LHCN-M2 (cell line): ENCODE measurements around the gene LDLRAD2. TPM values are rescaled to one million over a fixed set of nuclear protein-coding genes. Genes with fewer than 3 reads are reported as not detected.
A peak's percentile ranks its signal among the peaks of the same experiment; 100 is the strongest.

Experiments
- DNase-seq: peaks from one replicate; pipeline ENCODE4 v3.0.0-alpha.2; 2012; ENCODE audit warnings: low read depth
- total RNA-seq: library from RNA; depleted of rRNA; stranded (reverse); fragments of >200 nt; gene quantifications from 2 replicates; pipeline ENCODE4 v1.2.3, GENCODE V29; 2014; rRNA removed

Gene LDLRAD2
- total RNA-seq, 1 experiment from 2014 or later, result not detected

DNA sequence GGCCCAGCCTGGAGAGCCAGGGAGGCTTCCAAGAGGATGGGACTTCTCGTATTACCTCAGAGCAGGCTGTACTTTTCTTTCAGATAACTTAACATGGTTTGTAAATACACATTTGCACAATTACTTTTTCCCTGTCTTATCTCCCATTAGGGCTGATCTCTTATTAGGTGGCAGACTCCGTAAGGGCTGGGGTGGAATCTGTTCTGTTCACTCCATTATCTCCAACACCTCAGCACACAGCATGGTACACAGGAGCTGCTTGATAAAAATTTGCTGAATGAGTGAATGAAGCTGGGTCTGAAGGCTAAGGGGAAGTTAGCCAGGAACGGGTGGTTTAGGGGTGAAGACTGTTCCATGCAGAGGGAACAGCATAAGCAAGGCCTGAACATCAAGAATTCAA, 48.9 kb downstream of the LDLRAD2 start:
- DNase-seq, result no peak

DNA sequence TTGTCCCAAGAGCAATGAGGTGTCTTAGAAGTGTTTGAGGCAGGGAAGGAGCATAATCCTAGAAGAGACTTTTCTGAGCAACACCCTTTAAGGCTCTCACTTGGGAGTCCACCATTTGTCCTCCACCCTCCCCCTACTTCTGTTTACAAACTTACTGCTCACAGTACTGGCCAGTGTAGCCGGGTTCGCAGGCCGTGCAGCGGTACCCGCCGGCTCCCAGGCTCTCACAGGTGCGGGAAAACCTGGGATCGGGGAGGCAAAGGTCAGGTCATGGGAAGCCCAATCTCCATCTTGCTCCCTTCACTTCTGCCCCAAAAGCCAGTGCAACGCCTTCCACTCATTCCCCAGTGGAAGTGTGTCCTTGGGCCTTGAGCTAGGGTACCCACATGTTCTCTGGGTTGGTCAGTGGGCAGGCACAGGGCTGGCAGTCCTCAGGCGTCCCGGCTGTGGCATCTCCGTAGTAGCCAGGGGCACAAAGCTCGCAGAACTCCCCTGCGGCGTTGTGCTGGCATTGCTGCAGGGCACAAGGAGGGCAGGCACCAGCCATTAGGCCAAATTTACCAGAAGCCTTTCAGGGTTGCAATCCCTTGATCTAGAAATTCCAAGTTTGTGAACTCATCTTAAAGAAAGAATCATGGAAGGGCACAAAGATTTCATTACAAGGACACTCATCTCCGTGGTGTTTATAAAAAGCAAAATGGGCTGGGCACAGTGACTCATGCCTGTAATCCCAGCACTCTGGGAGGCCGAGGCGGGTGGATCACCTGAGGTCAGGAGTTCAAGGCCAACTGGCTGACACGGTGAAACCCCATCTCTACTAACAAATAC, 49.8 kb downstream of the LDLRAD2 start:
- peak; percentile 84 for DNase-seq

DNA sequence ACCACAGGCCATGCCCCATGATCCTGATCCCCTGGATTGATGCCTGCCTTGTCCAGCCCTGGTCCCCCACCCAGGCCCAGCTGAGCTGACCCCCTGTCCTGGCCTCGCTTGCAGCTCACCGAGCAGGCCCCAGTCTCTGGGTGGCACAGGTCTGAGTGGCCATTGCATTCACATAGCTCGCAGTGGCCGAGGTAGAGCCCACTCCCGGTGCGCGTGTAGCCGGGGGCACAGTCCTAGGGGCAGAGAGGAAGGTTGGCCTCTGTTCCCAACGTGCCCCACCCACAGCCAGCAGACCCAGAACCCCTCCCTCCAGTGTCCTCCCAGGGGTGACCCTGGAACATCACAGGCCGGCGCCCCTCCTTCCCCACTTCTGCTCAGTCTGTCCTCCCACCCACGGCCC, 51.9 kb downstream of the LDLRAD2 start:
- no peak for DNase-seq

DNA sequence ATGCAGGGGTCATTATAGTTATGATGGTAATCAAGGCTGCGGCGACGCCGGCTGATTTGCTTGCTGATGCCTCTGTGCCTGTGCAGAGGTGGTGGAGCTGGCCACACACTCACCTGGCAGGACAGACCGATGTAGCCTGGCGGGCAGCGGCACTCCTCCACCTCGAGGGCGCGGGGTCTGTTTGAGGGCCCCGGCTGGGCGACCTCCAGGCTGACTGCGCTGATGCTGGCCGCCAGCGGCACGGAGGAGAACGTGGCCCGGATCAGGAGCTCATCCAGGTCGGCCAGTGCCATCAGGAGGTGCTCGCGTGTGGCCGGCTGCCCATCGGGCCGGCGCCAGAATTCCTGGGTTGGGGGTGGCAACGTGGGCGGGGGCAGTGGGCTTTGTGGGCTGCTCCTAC, 52.7 kb downstream of the LDLRAD2 start:
- no peak for DNase-seq

DNA sequence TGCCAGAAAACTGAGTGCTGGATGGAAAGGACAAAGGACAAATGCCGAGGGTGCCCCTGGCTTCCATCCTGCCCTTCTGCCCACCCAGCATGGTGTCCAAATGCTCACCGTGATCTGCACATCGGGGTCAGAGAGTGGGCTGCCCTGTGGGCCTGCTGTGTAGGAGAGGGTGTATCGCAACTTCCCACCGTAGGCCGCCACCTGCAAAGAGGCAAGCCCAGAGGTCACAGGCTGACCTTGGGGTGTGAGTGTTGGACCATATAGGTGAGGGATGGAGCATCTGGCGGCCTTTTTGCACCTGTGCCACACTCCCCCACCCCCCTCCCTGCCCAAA, 53.5 kb downstream of the LDLRAD2 start:
- no peak for DNase-seq

DNA sequence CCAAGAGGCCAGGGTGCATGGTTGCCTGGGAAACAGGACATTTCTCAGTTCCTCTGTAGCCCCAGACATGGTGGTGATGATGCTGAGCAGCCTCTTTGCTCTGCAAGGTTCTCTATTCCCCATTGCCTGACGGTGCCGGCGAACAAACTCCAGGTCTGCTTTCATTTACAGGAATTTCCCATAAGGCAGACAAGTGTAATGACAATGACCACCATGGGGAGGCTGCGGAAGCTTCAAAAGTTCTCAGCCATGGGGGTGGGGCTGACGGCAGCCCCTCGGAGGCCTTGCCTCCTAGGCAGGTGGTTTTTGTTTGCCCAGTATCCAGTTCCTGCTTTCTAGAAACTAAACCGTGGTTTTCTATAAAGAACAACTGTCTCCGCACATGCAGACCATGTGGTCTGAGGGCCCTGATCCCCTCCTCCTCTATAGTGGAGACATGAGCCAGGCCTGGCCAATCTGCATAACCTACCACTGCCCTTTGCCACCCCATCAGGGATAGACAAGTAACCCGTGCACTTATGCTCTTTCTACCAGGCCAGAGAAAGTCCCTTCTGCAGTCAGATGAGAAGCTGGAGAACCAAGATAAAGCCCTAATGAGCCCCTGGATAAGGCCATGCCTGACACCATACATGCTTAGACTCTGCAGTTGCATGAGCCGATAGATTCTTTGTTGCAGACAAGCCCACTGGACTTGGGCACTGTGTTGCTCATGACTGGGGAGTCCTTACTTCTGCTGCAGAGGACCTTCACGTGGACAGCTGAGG, 54.1 kb downstream of the LDLRAD2 start:
- DNase-seq, result peak; percentile 20

DNA sequence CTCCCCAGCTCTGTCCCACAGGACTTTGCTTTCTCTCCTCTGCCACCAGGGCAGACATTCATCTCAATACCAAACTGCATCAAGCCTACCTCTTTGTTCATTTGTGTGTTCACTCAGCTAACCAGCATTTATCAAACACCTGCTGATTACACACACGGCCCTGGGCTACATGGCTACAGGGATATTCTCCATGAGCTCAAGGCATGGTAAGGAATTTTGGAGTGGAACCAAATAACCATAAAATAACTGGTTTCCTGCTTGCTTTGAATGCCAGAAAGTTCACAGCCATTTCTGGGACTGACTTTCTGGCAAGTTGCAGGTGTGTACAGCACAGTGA, 54.6 kb downstream of the LDLRAD2 start:
- DNase-seq, result no peak

DNA sequence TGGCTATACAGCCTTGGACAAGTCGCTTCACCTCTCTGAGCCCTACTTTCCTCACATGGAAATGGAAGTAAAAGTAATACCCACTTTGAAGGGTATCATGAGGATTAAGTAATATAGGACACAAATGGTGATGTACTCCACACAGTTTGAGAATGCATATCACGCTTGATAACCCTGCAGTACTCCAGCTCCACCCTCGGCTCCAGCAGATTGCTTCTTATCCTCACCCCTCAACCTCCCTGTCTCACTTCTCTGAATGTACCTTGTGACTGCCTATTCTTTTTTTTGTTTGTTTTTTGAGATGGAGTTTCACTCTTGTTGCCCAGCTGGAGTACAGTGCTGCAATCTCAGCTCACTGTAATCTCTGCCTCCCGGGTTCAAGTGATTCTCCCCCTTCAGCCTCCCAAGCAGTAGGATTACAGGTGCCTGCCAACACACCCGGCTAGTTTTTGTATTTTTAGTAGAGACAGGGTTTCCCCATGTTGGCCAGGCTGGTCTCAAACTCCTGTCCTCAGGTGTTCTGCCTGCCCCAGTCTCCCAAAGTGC, 55.5 kb downstream of the LDLRAD2 start:
- no peak for DNase-seq

DNA sequence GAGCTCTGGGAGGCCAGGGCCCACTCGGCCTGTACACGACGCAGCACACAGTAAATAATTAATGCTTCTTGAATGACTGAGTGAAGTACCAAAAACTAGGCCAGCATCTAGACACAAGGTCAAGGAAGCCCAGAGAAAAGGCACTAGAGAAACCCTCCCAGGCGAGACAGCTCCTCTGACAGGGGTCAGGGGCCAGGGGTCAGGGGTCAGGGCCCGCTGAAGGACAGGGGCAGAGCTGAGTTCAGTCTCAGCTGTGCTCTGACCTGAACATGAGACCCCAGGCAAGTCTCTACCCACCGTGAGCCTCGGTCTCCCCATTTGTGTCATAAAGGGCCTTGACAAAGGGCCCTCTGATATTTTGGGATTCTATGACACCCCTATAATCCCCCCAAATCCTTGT, 56.4 kb downstream of the LDLRAD2 start:
- no peak for DNase-seq

DNA sequence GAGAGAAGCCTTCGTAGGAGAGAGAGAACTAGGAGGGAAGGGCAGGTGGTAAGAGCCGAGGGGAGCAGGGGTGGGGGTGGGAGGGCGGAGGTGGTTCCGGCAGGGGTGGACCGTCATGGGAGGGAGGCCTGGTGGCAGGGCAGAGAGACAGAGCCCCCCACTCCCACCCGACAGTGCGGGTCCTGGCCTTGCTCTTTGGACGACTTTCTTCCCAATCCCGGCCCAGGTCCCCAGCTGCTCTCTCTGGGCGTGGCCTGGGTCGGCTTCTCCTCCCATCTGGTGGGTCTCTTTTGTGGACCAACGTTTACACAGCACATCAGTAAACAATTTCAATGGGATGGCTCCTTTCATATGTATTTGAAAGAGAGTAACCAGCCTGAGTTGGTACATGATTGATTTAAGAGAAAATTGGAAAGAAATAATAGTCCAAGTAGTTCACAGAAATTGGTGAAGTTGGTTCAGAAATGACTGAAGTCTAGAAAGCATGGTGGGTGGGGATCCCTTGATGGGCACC, 56.9 kb downstream of the LDLRAD2 start:
- no peak for DNase-seq

DNA sequence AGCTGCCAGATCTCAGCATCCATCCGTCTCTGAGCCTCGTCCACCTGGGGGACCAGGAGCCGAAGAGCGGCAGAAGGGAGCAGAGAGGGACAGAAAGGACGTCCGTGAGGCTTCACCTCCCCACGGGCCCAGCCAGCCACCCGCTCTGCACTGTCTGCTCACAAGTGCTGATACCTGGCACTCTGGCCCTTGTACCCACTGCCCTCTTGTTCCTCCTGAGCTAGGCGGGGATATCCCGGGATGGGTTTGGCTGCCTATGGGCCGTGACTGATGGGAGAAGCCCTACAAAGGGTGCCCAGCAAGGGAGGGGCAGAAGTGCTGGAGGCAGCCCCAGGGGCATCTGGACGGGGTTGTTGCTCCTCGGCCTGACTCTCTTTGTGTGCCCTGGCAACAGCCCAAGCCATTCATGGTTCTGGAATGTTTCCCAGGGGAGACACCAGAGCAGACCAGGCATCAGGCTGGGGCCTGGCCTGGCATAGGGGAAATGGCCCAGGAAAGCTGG, 57.6 kb downstream of the LDLRAD2 start:
- DNase-seq, result peak; percentile 94

DNA sequence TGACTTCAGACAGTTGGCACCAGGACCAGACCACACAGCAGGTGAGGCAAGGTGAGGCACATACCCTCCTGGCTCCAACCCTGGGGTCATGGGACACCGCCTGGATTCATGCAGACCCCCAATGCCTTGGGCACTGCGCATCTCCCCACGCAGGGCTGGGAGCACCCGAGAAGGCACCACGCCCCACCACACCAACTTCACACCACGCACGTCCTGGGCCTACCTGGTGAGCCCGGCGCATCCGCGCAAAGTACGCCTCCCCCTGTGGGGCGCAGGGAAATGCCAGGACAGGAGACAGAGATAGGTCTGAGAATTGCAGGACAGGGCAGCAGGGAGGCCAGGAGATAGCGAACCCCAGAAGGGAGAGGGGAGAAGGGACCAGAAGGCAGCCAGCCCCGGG, 58.5 kb downstream of the LDLRAD2 start:
- DNase-seq, result no peak

DNA sequence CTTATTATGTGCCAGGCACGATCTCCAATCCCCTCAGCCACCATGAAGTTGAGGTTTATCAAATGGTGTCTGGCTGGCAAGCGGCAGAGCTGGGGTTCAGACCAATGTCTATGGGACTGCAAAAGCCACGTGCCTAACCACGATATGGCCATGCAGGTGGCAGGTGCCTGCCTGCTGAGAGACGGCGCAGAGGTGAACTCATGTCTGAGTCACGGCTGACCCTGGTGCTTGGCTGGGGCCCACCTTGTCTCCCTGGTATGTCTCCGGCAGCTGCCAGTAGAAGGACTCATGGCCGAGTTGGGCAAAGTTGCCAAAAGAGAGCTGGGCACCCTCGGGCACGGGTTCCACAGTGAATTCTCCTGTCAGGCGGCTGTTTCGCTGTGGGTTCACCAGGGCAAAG, 59.9 kb downstream of the LDLRAD2 start:
- DNase-seq, result peak; percentile 26

DNA sequence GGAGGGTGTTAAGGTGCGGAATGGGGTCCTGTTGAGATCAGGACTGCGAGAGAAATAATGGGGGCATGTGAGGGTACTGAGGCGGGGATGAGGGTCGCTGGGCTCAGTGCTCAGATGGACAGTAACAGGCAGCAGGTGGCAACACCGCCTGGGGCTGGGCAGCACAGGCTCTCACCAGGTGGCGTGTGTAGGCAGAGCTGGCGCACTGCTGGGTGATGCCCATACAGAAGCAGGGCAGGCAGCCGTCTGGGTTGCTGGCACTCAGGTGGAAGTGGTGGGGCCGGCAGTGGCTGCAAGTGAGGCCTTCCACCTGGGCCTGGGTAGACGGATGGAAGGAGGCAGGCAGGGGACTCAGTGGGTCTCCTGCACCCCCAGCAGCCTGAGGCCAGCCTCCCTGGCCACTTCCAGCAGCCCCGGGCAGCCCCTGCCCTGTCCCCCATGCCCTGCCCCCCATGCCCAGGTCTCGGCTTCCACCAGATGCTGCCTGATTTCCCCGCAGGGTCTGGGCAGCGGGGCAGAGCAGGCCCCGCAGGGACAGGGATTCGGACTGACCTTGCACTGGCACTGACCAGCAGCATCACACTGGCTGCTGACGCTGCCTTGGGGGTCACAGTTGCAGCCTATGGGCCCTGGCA, 60.5 kb downstream of the LDLRAD2 start:
- DNase-seq, result no peak

DNA sequence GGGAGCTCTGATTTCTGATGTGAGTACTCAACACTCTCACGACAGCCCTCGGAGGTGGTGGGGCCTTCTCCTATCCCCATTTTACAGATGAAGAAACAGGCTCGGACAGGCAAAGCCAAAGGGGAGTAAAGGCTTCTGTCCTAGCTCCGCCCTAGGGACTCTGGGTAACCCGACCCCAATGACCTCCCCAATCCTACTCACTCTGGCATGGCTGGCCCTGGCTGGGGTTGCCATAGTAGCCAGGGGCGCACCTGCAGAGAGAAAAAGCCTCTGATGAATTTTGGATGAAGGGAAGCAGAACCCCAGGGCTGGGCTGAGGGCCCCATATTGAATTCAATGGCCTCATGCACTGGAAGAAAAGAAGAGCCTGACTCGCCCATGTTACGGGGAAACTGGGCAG, 61.1 kb downstream of the LDLRAD2 start:
- DNase-seq, result no peak

DNA sequence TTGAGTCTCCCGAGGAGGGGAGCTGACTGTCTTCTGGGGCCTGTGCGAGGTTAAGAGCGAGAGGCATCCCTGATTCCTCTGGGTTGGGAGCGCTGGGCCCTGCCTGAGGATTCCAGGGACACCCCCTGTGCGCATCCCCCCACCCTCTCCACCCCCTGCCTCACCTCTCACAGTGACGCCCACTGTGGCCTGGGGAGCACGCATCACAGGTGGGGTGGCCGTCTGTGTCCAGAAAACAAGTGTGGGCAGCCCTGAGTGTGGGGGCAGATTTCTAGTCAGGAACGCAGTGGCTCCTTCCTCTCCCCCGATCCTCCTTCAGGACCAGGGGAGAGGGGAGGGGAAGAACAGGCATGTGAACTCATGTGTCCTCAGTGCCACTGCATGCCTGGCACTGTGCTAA, 61.7 kb downstream of the LDLRAD2 start:
- no peak for DNase-seq

DNA sequence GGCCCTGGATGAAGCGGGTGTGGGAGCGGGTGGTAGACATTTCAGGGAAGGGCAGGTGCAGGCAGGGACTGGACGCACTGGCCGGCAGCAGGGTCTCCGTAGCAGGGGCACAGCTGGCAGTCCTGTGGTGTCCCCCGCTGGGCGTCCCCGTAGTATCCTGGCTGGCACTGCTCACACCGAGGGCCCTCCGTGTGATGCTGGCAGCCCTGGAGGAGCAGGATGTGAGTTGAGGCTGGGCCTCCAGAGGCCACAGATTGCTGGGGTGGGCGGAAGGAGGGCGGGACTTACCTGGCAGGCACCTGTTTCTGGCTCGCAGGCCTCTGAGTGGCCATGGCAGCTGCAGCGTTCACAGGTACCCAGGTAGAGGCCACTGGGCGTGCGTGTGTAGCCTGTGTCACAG, 62.3 kb downstream of the LDLRAD2 start:
- no peak for DNase-seq

Other genes with a start within 250 kb of the LDLRAD2 start
- 0.06 and 0.13 TPM in 2 replicates for gene RAP1GAP, start 142.9 kb upstream of the LDLRAD2 start, total RNA-seq
- gene USP48, start 29.1 kb upstream of the LDLRAD2 start, total RNA-seq, result 22.7 and 25.1 TPM in 2 replicates
- 106 and 143 TPM in 2 replicates for gene HSPG2, start 125.0 kb downstream of the LDLRAD2 start, total RNA-seq
- not detected in 2 replicates for gene CELA3B, start 164.8 kb downstream of the LDLRAD2 start, total RNA-seq
- not detected in 2 replicates for gene CELA3A, start 189.4 kb downstream of the LDLRAD2 start, total RNA-seq
- gene CDC42, start 240.4 kb downstream of the LDLRAD2 start, total RNA-seq, result 323 and 332 TPM in 2 replicates